Superior temporal gyrus (tissue), 1 donor: Measurements from ENCODE around the gene SUSD3.
A peak's percentile ranks its signal among the peaks of the same experiment; 100 is the strongest.

Experiments
- DNase-seq: peaks from one replicate; pipeline ENCODE4 v3.0.0-alpha.2; 2016; ENCODE audit errors: extremely low spot score

The SUSD3 gene

GRCh38 chr9:93030642-93031628 is 27.6 kb upstream of the SUSD3 start:
- DNase-seq, result no peak

GRCh38 chr9:93031629-93032430 is 26.7 kb upstream of the SUSD3 start:
- peak; percentile 38 for DNase-seq

GRCh38 chr9:93032545-93032944 is 26.0 kb upstream of the SUSD3 start:
- DNase-seq, result no peak

- no peak for DNase-seq
Measured at GRCh38 chr9:93033531-93033930, 25.0 kb upstream of the SUSD3 start.

GRCh38 chr9:93035106-93035660 is 23.3 kb upstream of the SUSD3 start:
- no peak for DNase-seq

- DNase-seq, result no peak
Measured at GRCh38 chr9:93035821-93036351, 22.6 kb upstream of the SUSD3 start.

- DNase-seq, result no peak
Measured at GRCh38 chr9:93036887-93037475, 21.5 kb upstream of the SUSD3 start.

GRCh38 chr9:93037476-93037971 is 21.0 kb upstream of the SUSD3 start:
- no peak for DNase-seq

GRCh38 chr9:93038918-93039317 is 19.6 kb upstream of the SUSD3 start:
- no peak for DNase-seq

- DNase-seq, result no peak
Measured at GRCh38 chr9:93039456-93039855, 19.0 kb upstream of the SUSD3 start.

GRCh38 chr9:93039976-93040375 is 18.5 kb upstream of the SUSD3 start:
- no peak for DNase-seq

GRCh38 chr9:93040409-93040808 is 18.1 kb upstream of the SUSD3 start:
- no peak for DNase-seq

GRCh38 chr9:93041108-93041802 is 17.2 kb upstream of the SUSD3 start:
- DNase-seq, result no peak

- DNase-seq, result no peak
Measured at GRCh38 chr9:93043122-93043521, 15.4 kb upstream of the SUSD3 start.

GRCh38 chr9:93045521-93045920 is 13.0 kb upstream of the SUSD3 start:
- DNase-seq, result no peak

GRCh38 chr9:93048566-93049448 is 9.7 kb upstream of the SUSD3 start:
- no peak for DNase-seq

GRCh38 chr9:93049491-93049890 is 9.0 kb upstream of the SUSD3 start:
- DNase-seq, result no peak

GRCh38 chr9:93050231-93050630 is 8.3 kb upstream of the SUSD3 start:
- DNase-seq, result no peak

- no peak for DNase-seq
Measured at GRCh38 chr9:93051680-93052089, 6.8 kb upstream of the SUSD3 start.
